Neural progenitor cell (in vitro differentiated cells): ENCODE results near the gene SMIM27.

Source experiments
- CTCF ChIP-seq: fragments of 200-600 bp; sonication (generic); IDR thresholded peaks from 2 replicates; pipeline ENCODE4 v1.5.1; 2017; ENCODE audit warnings: antibody characterized with exemption, mild to moderate bottlenecking
- EZH2 ChIP-seq: fragments of 200-600 bp; sonication (generic); IDR thresholded peaks from 2 replicates; pipeline ENCODE4 v1.6.1; 2017; ENCODE audit warnings: antibody characterized with exemption, mild to moderate bottlenecking, moderate library complexity
- EZH2phosphoT487 ChIP-seq: fragments of 200-600 bp; sonication (generic); IDR thresholded peaks from 2 replicates; pipeline ENCODE4 v1.6.1; 2017; ENCODE audit warnings: antibody characterized with exemption

DNA sequence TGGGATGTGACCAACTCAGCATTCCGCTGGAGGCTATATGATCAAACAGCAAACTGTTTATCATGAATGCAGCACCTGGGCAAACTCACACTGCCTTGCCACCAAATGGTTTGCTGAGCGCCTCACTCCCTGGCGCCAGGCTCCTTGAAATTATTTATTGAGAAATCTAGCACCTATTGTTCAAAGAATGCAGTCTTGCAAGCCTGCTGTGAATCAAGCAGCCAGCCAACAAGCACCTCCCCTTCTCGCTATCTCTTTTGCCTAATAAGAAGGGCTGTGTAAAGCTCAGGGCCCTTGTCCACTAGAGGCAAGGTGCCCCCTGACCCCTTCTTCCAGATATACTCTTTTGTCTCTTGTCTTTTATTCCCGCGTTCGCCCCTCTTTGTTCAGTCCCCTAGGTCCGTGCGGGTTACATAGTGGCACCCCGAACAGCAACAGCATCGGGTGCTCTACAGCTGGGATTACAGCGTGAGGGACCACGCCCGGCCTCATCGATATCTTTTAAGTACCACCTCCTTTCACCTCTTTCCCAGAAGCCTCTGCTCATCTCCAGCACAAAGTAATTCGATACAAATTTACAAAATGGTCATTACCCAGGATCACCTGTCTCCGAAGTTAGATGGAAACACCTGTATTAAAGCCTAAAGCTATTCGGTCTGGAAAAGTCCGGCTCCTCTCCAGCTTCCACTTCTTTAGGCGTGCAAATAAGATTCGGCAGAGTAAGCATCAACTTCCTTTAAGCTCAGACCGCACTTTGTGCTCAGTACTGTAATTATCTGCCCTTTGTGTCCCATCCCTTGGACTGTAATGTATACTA, 27.0 kb upstream of the SMIM27 start:
- TF ChIP-seq EZH2 = no peak
- TF ChIP-seq CTCF = no peak
- no peak for TF ChIP-seq EZH2phosphoT487
